ENCODE data around the gene RPH3AL.

DNA sequence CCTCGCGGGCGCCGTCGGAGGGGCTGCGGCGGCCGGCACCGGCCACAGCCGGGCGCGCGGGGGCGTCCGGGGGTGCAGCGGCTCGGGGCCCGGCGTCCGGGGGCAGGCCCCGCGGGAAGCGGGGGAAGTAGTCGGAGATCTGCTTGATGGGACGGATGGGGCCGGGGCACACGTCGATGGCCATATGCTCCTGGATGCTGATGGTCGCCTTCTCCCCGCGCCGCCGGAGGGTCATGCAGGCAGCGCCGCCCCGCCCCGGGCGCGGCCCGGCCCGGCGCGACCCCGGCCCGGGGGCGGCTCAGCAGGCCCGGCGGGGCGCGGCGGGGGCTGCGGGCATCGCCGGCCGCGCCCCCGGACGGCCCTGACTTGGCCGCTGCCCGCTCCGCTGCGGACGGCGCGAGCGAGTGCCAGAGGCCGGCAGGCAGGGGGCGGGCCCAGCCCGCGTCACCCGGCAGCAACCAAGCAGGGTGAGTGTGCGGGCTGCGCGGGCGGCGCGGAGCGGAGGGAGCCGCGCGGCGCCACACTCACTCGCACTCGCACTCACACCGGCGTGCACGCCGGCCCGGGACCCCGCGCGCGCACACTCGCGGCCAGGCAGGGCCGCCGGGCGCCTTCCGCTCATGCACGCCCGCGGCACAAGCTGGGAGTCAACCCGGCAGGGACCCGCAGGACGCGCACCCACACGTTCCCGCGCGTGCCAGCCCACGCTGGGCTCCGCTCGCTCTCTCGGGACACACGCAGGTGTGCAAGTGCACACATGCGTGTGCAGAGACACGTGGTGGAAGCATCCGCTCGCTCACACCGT, 171.2 kb downstream of the RPH3AL start, which contains the start of gene DOC2B:
- TF ChIP-seq, protein P1, sequence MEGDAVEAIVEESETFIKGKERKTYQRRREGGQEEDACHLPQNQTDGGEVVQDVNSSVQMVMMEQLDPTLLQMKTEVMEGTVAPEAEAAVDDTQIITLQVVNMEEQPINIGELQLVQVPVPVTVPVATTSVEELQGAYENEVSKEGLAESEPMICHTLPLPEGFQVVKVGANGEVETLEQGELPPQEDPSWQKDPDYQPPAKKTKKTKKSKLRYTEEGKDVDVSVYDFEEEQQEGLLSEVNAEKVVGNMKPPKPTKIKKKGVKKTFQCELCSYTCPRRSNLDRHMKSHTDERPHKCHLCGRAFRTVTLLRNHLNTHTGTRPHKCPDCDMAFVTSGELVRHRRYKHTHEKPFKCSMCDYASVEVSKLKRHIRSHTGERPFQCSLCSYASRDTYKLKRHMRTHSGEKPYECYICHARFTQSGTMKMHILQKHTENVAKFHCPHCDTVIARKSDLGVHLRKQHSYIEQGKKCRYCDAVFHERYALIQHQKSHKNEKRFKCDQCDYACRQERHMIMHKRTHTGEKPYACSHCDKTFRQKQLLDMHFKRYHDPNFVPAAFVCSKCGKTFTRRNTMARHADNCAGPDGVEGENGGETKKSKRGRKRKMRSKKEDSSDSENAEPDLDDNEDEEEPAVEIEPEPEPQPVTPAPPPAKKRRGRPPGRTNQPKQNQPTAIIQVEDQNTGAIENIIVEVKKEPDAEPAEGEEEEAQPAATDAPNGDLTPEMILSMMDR (IDR thresholded peaks at IDR 0.05 in 4 of 5, conservative IDR thresholded peaks at IDR 0.05 in 1 of 5): no peak
- TF ChIP-seq POLR2A (IDR thresholded peaks at IDR 0.05): peak in 1 of 2 donors; percentile 38

Measured in gastrocnemius medialis (tissue), 4 donors.